DOHH2 (cell line): ENCODE measurements around the gene P2RY11.

Experiments used
- H3F3A ChIP-seq: fragments of 200-600 bp; sonication (generic), shearing (Covaris generic); 2 replicates; pipeline ENCODE4 v1.6.0; 2016; ENCODE audit warnings: antibody characterized with exemption, mild to moderate bottlenecking; ENCODE audit not compliant: control insufficient read depth, insufficient read depth
- H3K27ac ChIP-seq: fragments of 200-600 bp; sonication (generic); 2 replicates; pipeline ENCODE4 v1.5.1; 2014; ENCODE audit warnings: low read depth, mild to moderate bottlenecking, low read length, moderate library complexity
- H3K27me3 ChIP-seq: fragments of 200-600 bp; sonication (generic); 2 replicates; pipeline ENCODE4 v1.6.1; 2014; ENCODE audit warnings: mild to moderate bottlenecking, low read length, mixed read lengths; ENCODE audit not compliant: control insufficient read depth
- H3K36me3 ChIP-seq: fragments of 200-600 bp; sonication (generic); 2 replicates; pipeline ENCODE4 v1.6.1; 2014; ENCODE audit warnings: mild to moderate bottlenecking, low read length, moderate library complexity, mixed read lengths; ENCODE audit not compliant: control insufficient read depth
- H3K4me1 ChIP-seq: fragments of 200-600 bp; sonication (generic); 2 replicates; pipeline ENCODE4 v1.6.1; 2014; ENCODE audit warnings: mild to moderate bottlenecking, low read length, mixed read lengths; ENCODE audit not compliant: control insufficient read depth
- H3K4me2 ChIP-seq: fragments of 200-600 bp; sonication (generic); 2 replicates; pipeline ENCODE4 v1.6.0; 2014; ENCODE audit warnings: mild to moderate bottlenecking, low read length, moderate library complexity
- H3K4me3 ChIP-seq: fragments of 200-600 bp; sonication (generic); 2 replicates; pipeline ENCODE4 v1.5.1; 2014; ENCODE audit warnings: mild to moderate bottlenecking, low read length, mixed read lengths
- H3K79me2 ChIP-seq: fragments of 200-600 bp; sonication (generic); 2 replicates; pipeline ENCODE4 v1.6.1; 2014; ENCODE audit warnings: mild to moderate bottlenecking, low read length, mixed read lengths; ENCODE audit not compliant: control insufficient read depth
- H3K9me2 ChIP-seq: fragments of 200-600 bp; sonication (generic); replicated peaks from 2 replicates; pipeline ENCODE4 v1.6.1; 2014; ENCODE audit warnings: mild to moderate bottlenecking, low read length, mixed read lengths; ENCODE audit not compliant: control insufficient read depth
- H3K9me3 ChIP-seq: fragments of 200-600 bp; sonication (generic); 2 replicates; pipeline ENCODE4 v1.6.1; 2014; ENCODE audit warnings: antibody characterized with exemption, low read length, mixed read lengths; ENCODE audit not compliant: control insufficient read depth, insufficient read depth
- H4K20me1 ChIP-seq: fragments of 200-600 bp; sonication (generic); 2 replicates; pipeline ENCODE4 v1.6.0; 2014; ENCODE audit warnings: low read depth, mild to moderate bottlenecking, antibody characterized with exemption, low read length, moderate library complexity; ENCODE audit not compliant: control insufficient read depth, insufficient read depth
- EZH2phosphoT487 ChIP-seq: fragments of 200-600 bp; sonication (generic); IDR thresholded peaks from 2 replicates; pipeline ENCODE4 v1.6.1; 2017; ENCODE audit warnings: borderline replicate concordance, mild to moderate bottlenecking, antibody characterized with exemption, low read length, moderate library complexity, mixed read lengths
- TF ChIP-seq, protein P1 (sequence below): fragments of 200-600 bp; sonication (generic); IDR thresholded peaks from one replicate; pipeline ENCODE4 v1.5.1; 2014; ENCODE audit warnings: antibody characterized with exemption, mild to moderate bottlenecking, low read depth, low read length; ENCODE audit not compliant: poor library complexity, severe bottlenecking

P2RY11 gene

DNA sequence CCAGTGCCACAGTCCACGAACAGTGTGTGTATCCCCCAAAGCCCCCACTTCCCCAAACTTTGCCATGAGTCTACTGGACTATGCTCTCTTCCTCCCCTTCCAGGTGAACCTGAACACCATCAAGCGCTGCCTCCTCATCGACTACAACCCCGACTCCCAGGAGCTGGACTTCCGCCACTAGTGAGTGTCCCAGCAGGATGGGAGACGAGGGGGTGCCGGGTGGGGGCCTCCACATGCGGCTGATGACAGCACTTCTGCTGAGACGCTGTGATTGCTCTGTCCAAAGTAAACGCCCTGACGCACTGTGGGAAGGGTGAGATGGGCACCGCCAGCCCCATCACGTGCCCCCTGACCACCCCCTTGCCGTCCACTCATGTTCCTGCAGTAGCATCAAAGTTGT lies 2.0 kb upstream of the P2RY11 start:
- Histone ChIP-seq H3K9me3 (no peaks in the 10 kb centered on the region), H4K20me1 (no peaks in the 10 kb centered on the region), H3K4me3 (no peak overlapping the region), H3K27ac (no peak overlapping the region), H3K27me3 (no peaks in the 10 kb centered on the region), H3K9me2 (no peaks in the 10 kb centered on the region), H3K79me2 (peaks cover 40% of the 10 kb centered on the region), H3F3A (peaks cover 58% of the 10 kb centered on the region), H3K36me3 (peaks cover 67% of the 10 kb centered on the region), H3K4me1 (peaks cover 74% of the 10 kb centered on the region), H3K4me2 (no peak overlapping the region)
- no peak for TF ChIP-seq EZH2phosphoT487
- TF ChIP-seq, protein P1, sequence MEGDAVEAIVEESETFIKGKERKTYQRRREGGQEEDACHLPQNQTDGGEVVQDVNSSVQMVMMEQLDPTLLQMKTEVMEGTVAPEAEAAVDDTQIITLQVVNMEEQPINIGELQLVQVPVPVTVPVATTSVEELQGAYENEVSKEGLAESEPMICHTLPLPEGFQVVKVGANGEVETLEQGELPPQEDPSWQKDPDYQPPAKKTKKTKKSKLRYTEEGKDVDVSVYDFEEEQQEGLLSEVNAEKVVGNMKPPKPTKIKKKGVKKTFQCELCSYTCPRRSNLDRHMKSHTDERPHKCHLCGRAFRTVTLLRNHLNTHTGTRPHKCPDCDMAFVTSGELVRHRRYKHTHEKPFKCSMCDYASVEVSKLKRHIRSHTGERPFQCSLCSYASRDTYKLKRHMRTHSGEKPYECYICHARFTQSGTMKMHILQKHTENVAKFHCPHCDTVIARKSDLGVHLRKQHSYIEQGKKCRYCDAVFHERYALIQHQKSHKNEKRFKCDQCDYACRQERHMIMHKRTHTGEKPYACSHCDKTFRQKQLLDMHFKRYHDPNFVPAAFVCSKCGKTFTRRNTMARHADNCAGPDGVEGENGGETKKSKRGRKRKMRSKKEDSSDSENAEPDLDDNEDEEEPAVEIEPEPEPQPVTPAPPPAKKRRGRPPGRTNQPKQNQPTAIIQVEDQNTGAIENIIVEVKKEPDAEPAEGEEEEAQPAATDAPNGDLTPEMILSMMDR = no peak

DNA sequence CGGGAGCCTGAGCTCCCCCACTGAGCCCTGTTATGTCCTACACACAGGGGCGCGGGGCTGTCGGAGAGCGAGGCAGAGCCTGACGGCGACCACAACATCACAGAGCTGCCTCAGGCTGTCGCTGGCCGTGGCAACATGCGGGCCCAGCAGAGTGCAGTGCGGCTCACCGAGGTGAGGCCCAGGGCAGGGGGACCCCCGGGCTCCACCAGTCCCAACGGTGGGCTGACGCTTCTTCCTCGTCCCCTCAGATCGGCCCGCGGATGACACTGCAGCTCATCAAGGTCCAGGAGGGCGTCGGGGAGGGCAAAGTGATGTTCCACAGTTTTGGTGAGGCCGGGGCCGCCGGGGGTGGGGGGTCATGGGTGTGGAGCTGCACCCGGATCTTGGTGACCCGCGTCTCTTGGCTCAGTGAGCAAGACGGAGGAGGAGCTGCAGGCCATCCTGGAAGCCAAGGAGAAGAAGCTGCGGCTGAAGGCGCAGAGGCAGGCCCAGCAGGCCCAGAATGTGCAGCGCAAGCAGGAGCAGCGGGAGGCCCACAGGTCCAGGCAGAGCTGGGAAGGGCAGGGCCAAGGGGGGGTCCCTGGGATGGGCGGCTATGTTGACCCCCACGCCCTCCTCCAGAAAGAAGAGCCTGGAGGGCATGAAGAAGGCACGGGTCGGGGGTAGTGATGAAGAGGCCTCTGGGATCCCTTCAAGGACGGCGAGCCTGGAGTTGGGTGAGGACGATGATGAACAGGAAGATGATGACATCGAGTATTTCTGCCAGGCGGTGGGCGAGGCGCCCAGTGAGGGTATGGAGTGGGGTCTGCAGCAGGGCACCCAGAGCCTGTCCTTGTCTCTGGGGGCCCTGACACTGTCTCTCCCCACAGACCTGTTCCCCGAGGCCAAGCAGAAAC lies 1.2 kb upstream of the P2RY11 start:
- Histone ChIP-seq H3K9me3 (no peaks in the 10 kb centered on the region), H3F3A (peaks cover 50% of the 10 kb centered on the region), H3K79me2 (peaks cover 40% of the 10 kb centered on the region), H3K36me3 (peaks cover 74% of the 10 kb centered on the region), H3K27ac (no peak overlapping the region), H3K9me2 (no peaks in the 10 kb centered on the region), H3K4me1 (peaks cover 66% of the 10 kb centered on the region), H3K27me3 (no peaks in the 10 kb centered on the region), H3K4me2 (peak overlapping the region; percentile 34), H4K20me1 (no peaks in the 10 kb centered on the region), H3K4me3 (no peak overlapping the region)
- TF ChIP-seq EZH2phosphoT487 = no peak
- TF ChIP-seq, protein P1 = no peak

GRCh38 chr19:10110972-10111317 lies 548 bp upstream of the P2RY11 start:
- H3K4me1 ChIP-seq = peaks cover 60% of the 10 kb centered on the region
- peak overlapping the region; percentile 57 for H3K4me2 ChIP-seq
- H3K4me3 ChIP-seq = peak overlapping the region; percentile 16; the same call in 1 of the 2 replicates
- H4K20me1 ChIP-seq = no peaks in the 10 kb centered on the region
- H3K36me3 ChIP-seq = peaks cover 80% of the 10 kb centered on the region
- peak overlapping the region; percentile 64 for H3K27ac ChIP-seq
- H3F3A ChIP-seq = peaks cover 45% of the 10 kb centered on the region
- no peaks in the 10 kb centered on the region for H3K9me3 ChIP-seq
- H3K79me2 ChIP-seq = peaks cover 36% of the 10 kb centered on the region
- H3K9me2 ChIP-seq = no peaks in the 10 kb centered on the region
- no peaks in the 10 kb centered on the region for H3K27me3 ChIP-seq
- no peak for TF ChIP-seq EZH2phosphoT487
- TF ChIP-seq, protein P1 = no peak
